ENCODE measurements around the gene PROS1. TPM values are rescaled to one million over a fixed set of nuclear protein-coding genes. Genes with fewer than 3 reads are reported as not detected.

Gene PROS1
- total and polyA plus RNA-seq, 2 donors (not counting 1 experiment from before 2014, with no cell fraction given), result 30.2 to 33.0 TPM

GRCh38 chr3:93992207-93992606 lies 18.5 kb upstream of the PROS1 start:
- Histone ChIP-seq H3K36me3 (ENCODE audit: control insufficient read depth, insufficient read depth, low read length) (no peaks in the 10 kb centered on the region), H3K27ac (ENCODE audit: insufficient read depth, low read length) (no peak overlapping the region), H3K4me1 (ENCODE audit: control insufficient read depth, extremely low read depth, insufficient read depth, low read length) (no peaks in the 10 kb centered on the region), H3K27me3 (ENCODE audit: control insufficient read depth, insufficient read depth, low read length) (no peaks in the 10 kb centered on the region), H3K4me3 (replicated peaks in 1 of 4; ENCODE audit: control extremely low read depth in 1 of 4, insufficient read depth in 1 of 4, low read depth in 3 of 4, low read length in 4 of 4) (no peak overlapping the region), H3K9ac (ENCODE audit: insufficient read depth, low read length) (no peak overlapping the region), H4K20me1 (ENCODE audit: control insufficient read depth, extremely low read depth, insufficient read depth, low read length) (no peaks in the 10 kb centered on the region), H3K79me2 (ENCODE audit: control insufficient read depth, insufficient read depth, low read length) (no peaks in the 10 kb centered on the region), H2AFZ (ENCODE audit: low read length) (no peak overlapping the region), H3K9me3 (ENCODE audit: control insufficient read depth, insufficient read depth, low read depth, low read length) (no peaks in the 10 kb centered on the region), H3K4me2 (ENCODE audit: extremely low read depth, insufficient read depth, low read length) (no peak overlapping the region)
- DNase-seq (ENCODE audit: low read depth in 2 of 2), result no peak
- TF ChIP-seq CTCF (conservative IDR thresholded peaks at IDR 0.05 in 1 of 2, IDR thresholded peaks at IDR 0.05 in 1 of 2; ENCODE audit: low read depth in 1 of 2, low read length in 2 of 2) (no peak), EZH2 (IDR thresholded peaks at IDR 0.05; ENCODE audit: low read length, missing control alignments) (no peak)

GRCh38 chr3:93991631-93992030 lies 17.9 kb upstream of the PROS1 start:
- no peak overlapping the region for H3K9ac ChIP-seq (ENCODE audit: insufficient read depth, low read length)
- H3K36me3 ChIP-seq (ENCODE audit: control insufficient read depth, insufficient read depth, low read length), result no peaks in the 10 kb centered on the region
- no peaks in the 10 kb centered on the region for H3K27me3 ChIP-seq (ENCODE audit: control insufficient read depth, insufficient read depth, low read length)
- H3K79me2 ChIP-seq (ENCODE audit: control insufficient read depth, insufficient read depth, low read length), result no peaks in the 10 kb centered on the region
- TF ChIP-seq EZH2 (IDR thresholded peaks at IDR 0.05; ENCODE audit: low read length, missing control alignments), result no peak
- TF ChIP-seq CTCF (conservative IDR thresholded peaks at IDR 0.05 in 1 of 2, IDR thresholded peaks at IDR 0.05 in 1 of 2; ENCODE audit: low read depth in 1 of 2, low read length in 2 of 2), result no peak
- H3K4me1 ChIP-seq (ENCODE audit: control insufficient read depth, extremely low read depth, insufficient read depth, low read length), result no peaks in the 10 kb centered on the region
- no peak overlapping the region for H3K4me2 ChIP-seq (ENCODE audit: extremely low read depth, insufficient read depth, low read length)
- no peak overlapping the region for H3K27ac ChIP-seq (ENCODE audit: insufficient read depth, low read length)
- no peak for DNase-seq (ENCODE audit: low read depth in 2 of 2)
- no peaks in the 10 kb centered on the region for H3K9me3 ChIP-seq (ENCODE audit: control insufficient read depth, insufficient read depth, low read depth, low read length)
- no peak overlapping the region for H2AFZ ChIP-seq (ENCODE audit: low read length)
- no peak overlapping the region for H3K4me3 ChIP-seq (replicated peaks in 1 of 4; ENCODE audit: control extremely low read depth in 1 of 4, insufficient read depth in 1 of 4, low read depth in 3 of 4, low read length in 4 of 4)
- no peaks in the 10 kb centered on the region for H4K20me1 ChIP-seq (ENCODE audit: control insufficient read depth, extremely low read depth, insufficient read depth, low read length)

- Histone ChIP-seq H3K4me1 (ENCODE audit: control insufficient read depth, extremely low read depth, insufficient read depth, low read length) (no peaks in the 10 kb centered on the region), H3K79me2 (ENCODE audit: control insufficient read depth, insufficient read depth, low read length) (no peaks in the 10 kb centered on the region), H3K27me3 (ENCODE audit: control insufficient read depth, insufficient read depth, low read length) (no peaks in the 10 kb centered on the region), H2AFZ (ENCODE audit: low read length) (no peak overlapping the region), H3K4me2 (ENCODE audit: extremely low read depth, insufficient read depth, low read length) (no peak overlapping the region), H4K20me1 (ENCODE audit: control insufficient read depth, extremely low read depth, insufficient read depth, low read length) (no peaks in the 10 kb centered on the region), H3K4me3 (replicated peaks in 1 of 4; ENCODE audit: control extremely low read depth in 1 of 4, insufficient read depth in 1 of 4, low read depth in 3 of 4, low read length in 4 of 4) (no peak overlapping the region), H3K27ac (ENCODE audit: insufficient read depth, low read length) (no peak overlapping the region), H3K36me3 (ENCODE audit: control insufficient read depth, insufficient read depth, low read length) (no peaks in the 10 kb centered on the region), H3K9ac (ENCODE audit: insufficient read depth, low read length) (no peak overlapping the region), H3K9me3 (ENCODE audit: control insufficient read depth, insufficient read depth, low read depth, low read length) (no peaks in the 10 kb centered on the region)
- peak in 1 of 2 donors; percentile 31 for DNase-seq (ENCODE audit: low read depth in 2 of 2)
- TF ChIP-seq EZH2 (IDR thresholded peaks at IDR 0.05; ENCODE audit: low read length, missing control alignments) (no peak), CTCF (conservative IDR thresholded peaks at IDR 0.05 in 1 of 2, IDR thresholded peaks at IDR 0.05 in 1 of 2; ENCODE audit: low read depth in 1 of 2, low read length in 2 of 2) (no peak)
These were observed 15.5 kb upstream of the PROS1 start for GRCh38 chr3:93989241-93989640.

All from fibroblast of lung (primary cell).